SK-N-MC (cell line): ENCODE results near the gene ZDHHC1.

Experiments used
- DNase-seq: peaks from one replicate; pipeline ENCODE4 v3.0.0-alpha.2; 2011; ENCODE audit warnings: low read depth, low spot score
- H3K27ac ChIP-seq: fragments of 200-600 bp; sonication (generic); 2 replicates; pipeline ENCODE4 v1.5.1; 2016; ENCODE audit warnings: mixed run types
- H3K36me3 ChIP-seq: fragments of 200-600 bp; sonication (generic); 2 replicates; pipeline ENCODE4 v1.6.1; 2017; ENCODE audit warnings: antibody characterized with exemption, low read length, mixed read lengths; ENCODE audit not compliant: insufficient read depth
- H3K4me3 ChIP-seq: fragments of 200-600 bp; sonication (generic); 2 replicates; pipeline ENCODE4 v1.5.1; 2016
- H3K9ac ChIP-seq: fragments of 200-600 bp; sonication (generic); 2 replicates; pipeline ENCODE4 v1.8.0; 2017; ENCODE audit warnings: mixed run types, mixed read lengths; ENCODE audit not compliant: insufficient read length
- H3K9me3 ChIP-seq: fragments of 200-600 bp; sonication (generic); 2 replicates; pipeline ENCODE4 v1.6.1; 2017; ENCODE audit warnings: low read depth, mild to moderate bottlenecking, antibody characterized with exemption, low read length, moderate library complexity, mixed read lengths
- EZH2 ChIP-seq: fragments of 200-600 bp; sonication (generic); IDR thresholded peaks from one replicate; pipeline ENCODE4 v1.6.1; 2017; ENCODE audit warnings: antibody characterized with exemption
- FOXP2 ChIP-seq: optimal IDR thresholded peaks from 2 replicates; pipeline ENCODE3; 2011; ENCODE audit warnings: mild to moderate bottlenecking, moderate library complexity; ENCODE audit not compliant: insufficient read depth; ENCODE audit errors: extremely low read length, control extremely low read depth
- POLR2AphosphoS5 ChIP-seq: IDR thresholded peaks from 2 replicates; pipeline ENCODE4 v1.6.1; 2012; ENCODE audit warnings: mild to moderate bottlenecking, low read depth, low read length, borderline replicate concordance

ZDHHC1 gene

DNA sequence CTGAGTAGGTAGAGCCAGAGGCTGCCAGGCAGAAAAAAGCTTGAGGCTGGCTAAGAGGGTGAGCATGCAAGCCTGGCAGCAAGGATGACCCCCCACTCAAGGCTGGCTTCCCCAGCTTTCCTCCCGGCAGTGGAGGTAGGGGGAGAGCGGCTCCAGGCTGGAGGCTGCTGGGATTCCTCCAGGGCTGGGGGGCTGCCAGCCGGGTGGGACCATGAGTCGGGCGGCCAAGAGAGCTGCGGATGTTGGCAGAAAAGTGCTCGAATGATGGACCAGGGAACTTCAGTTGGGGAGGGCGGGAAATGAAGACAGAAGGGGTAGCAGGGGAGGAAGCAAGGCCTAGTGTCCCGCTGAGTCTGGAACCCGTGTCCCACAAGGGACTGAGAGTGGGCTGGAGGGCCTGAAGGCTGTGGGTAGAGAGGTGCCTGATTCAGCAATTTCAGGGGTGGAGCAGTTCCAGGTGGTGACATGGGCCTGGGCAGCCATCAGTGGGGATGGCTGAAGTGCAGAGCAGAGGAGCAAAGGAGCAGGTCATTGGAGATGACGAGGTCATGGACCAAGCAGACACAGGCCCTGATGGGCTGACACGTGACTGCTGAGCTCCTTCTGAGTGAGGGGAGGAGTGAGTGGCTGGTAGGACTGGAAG, 34.9 kb upstream of the ZDHHC1 start:
- no peak overlapping the region for H3K27ac ChIP-seq
- no peaks in the 10 kb centered on the region for H3K9me3 ChIP-seq
- no peak overlapping the region for H3K9ac ChIP-seq
- H3K36me3 ChIP-seq: no peaks in the 10 kb centered on the region
- TF ChIP-seq POLR2AphosphoS5 (no peak), FOXP2 (no peak), EZH2 (no peak)
- no peak overlapping the region for H3K4me3 ChIP-seq
- no peak for DNase-seq

GRCh38 chr16:67449739-67450138, 33.5 kb upstream of the ZDHHC1 start:
- DNase-seq: no peak
- Histone ChIP-seq H3K36me3 (no peaks in the 10 kb centered on the region), H3K27ac (no peak overlapping the region), H3K4me3 (no peak overlapping the region), H3K9me3 (no peaks in the 10 kb centered on the region), H3K9ac (no peak overlapping the region)
- no peak for TF ChIP-seq EZH2
- no peak for TF ChIP-seq POLR2AphosphoS5
- no peak for TF ChIP-seq FOXP2

DNA sequence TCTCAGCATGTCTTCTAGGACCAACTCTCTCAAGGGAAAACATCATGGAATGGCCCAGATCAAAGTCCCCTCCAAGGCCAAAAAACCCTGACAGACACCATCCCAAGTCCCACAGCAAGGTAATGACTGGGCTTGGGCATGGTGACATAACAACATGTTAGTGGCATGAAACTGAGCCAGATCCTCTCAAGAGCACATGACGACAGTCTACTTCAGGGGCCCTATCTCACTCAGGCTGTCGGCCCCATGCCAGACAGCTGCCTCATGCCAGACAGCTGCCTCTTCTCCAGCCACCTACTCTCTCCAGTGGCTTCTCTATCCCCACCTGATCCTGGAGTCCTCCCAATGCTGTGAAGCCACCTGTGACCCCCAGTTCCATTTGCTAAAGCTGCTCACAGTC, 33.1 kb upstream of the ZDHHC1 start:
- H3K36me3 ChIP-seq: no peaks in the 10 kb centered on the region
- no peaks in the 10 kb centered on the region for H3K9me3 ChIP-seq
- TF ChIP-seq POLR2AphosphoS5 (no peak), FOXP2 (no peak), EZH2 (no peak)
- no peak overlapping the region for H3K9ac ChIP-seq
- no peak for DNase-seq
- no peak overlapping the region for H3K4me3 ChIP-seq
- H3K27ac ChIP-seq: no peak overlapping the region

GRCh38 chr16:67448580-67448979, 32.3 kb upstream of the ZDHHC1 start:
- TF ChIP-seq EZH2 (no peak), FOXP2 (no peak), POLR2AphosphoS5 (no peak)
- Histone ChIP-seq H3K27ac (no peak overlapping the region), H3K36me3 (no peaks in the 10 kb centered on the region)

DNA sequence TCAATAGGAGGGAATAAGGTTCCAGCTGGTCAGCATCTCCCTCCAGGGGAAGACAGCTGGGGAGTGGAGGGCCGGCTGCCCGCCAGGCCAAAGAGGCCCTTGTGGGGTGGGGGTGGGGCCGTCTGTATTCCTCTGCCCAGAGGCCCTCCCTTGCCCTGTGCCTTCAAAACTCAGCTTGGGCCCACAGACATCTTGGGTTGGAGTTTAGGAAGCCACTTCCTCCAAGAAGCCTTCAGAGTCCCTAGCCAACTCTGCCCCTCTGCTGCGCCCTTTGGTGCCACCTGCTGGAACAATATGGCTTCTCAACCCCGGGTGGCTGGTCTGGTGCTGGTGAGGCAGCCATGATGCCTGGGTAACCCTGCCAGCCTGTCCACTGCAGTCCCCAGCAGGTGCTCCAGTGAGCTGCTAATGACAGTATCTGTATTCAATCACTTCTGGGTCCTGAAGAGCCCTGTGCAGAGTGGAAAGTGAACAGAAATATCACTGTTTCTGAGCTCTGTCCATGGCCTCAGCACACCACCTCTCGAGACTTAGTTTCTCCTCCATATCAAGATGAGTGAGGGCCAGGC, 31.3 kb upstream of the ZDHHC1 start:
- no peaks in the 10 kb centered on the region for H3K9me3 ChIP-seq
- H3K27ac ChIP-seq: no peak overlapping the region
- no peak overlapping the region for H3K9ac ChIP-seq
- H3K36me3 ChIP-seq: no peaks in the 10 kb centered on the region
- no peak for DNase-seq
- TF ChIP-seq EZH2 (no peak), FOXP2 (no peak), POLR2AphosphoS5 (no peak)
- H3K4me3 ChIP-seq: no peak overlapping the region

More at GRCh38 chr16:67448580-67448979, 32.3 kb upstream of the ZDHHC1 start:
- Histone ChIP-seq H3K4me3 (no peak overlapping the region), H3K9ac (no peak overlapping the region), H3K9me3 (no peaks in the 10 kb centered on the region)
- DNase-seq: no peak

DNA sequence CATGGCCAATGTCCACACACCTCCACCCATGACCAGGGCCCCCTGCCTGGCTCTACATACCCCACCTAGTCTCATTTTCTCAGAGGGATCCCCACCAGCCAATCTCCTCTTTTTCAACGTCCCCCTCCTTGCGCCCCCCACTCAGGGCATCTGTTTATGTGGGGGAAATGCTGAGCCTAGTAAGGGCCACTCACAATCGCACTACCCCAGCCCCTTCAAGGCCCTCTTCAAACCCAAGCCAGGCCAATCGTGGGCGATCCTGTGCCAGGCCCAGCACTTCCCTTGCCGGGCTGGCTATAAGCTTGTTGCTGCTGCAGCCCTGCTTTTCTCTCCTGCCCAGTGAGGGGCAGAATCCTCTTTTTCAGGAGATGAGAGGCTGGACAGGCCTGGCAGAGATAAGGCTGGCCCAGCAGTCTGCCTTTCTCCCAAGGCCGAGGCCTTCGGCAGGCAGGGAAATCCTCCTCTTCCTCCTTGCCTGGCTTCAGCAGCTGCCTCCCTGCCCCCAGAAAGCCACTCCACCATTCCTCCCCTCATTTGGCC, 30.8 kb upstream of the ZDHHC1 start:
- TF ChIP-seq EZH2 (no peak), FOXP2 (no peak), POLR2AphosphoS5 (no peak)
- Histone ChIP-seq H3K4me3 (no peak overlapping the region), H3K9me3 (no peaks in the 10 kb centered on the region), H3K27ac (no peak overlapping the region), H3K36me3 (no peaks in the 10 kb centered on the region), H3K9ac (no peak overlapping the region)
- DNase-seq: no peak

DNA sequence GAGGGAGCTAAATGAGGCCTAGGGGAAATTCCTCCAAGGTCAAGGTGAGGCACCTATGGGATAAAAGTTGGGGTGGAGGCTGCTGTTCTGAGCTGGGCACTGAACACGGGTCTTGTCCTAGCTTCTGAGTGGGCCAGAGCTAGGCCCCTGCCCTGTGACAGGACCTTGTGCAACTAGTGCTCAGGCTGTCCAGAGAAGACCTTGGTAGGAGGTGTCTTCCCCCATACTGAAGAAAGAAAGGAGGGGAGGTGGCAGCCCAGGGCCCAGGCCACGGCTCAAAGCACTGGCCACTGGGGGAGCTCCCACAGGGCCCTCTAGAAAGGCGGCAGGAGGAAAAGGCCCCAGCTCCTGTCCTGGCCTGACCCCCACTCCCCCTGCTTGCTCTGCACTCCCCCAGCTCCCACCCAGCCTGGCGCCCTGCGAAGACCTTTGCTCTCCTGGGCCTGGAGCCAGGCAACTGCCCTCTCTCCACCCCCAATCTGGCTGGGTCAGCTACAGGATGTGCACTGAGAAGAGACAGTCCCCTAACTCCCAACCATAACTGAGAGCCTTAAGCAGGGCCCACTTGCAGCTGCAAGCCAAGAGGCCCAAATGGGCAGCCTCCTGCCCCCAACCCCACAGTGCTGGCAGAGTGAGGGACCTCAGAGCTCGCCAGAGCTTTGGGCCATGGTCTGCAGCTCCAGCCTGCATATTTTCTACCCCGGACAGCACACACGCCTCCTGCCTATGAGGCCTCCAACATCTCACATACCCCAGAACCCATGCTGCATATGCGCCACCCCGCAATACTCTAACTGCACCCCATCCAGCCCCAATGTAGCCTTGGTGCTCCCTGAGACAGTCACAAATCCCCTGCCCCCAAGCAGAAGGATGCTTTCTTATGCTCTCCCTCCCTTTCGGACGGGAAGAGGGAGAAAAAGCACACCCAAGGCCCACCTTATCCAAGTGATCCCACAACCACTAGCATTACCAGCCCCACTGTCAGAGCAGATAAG, 29.9 kb upstream of the ZDHHC1 start:
- no peaks in the 10 kb centered on the region for H3K9me3 ChIP-seq
- H3K4me3 ChIP-seq: no peak overlapping the region
- no peak for DNase-seq
- no peaks in the 10 kb centered on the region for H3K36me3 ChIP-seq
- no peak for TF ChIP-seq POLR2AphosphoS5
- H3K9ac ChIP-seq: no peak overlapping the region
- no peak overlapping the region for H3K27ac ChIP-seq

DNA sequence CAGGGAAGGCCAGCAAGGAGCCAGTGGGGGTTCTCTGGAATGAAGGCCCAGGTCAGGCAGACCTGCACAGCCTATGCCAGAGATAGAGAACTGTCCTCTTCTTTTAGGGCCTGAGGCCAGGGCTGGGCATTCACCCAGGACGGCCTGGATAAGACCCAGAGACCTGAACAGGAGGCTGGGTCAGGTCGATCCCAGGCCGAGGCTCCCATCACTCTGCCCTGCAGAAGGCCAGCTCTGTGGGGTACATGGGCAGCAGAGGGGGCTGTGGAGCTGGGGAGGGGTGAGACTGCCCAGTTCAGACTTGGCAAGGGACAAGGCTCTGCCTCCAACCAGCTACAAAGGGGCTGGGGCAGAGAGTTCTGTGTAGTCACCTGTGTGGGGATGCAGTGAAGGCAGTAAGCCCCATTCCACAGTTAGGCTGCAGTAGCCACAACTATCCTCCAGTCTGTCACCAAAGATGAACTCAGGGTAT, 29.2 kb upstream of the ZDHHC1 start:
- no peak overlapping the region for H3K4me3 ChIP-seq
- no peak for DNase-seq
- no peaks in the 10 kb centered on the region for H3K9me3 ChIP-seq
- TF ChIP-seq FOXP2 (no peak), EZH2 (no peak), POLR2AphosphoS5 (no peak)
- no peak overlapping the region for H3K9ac ChIP-seq
- H3K27ac ChIP-seq: no peak overlapping the region
- no peaks in the 10 kb centered on the region for H3K36me3 ChIP-seq
